ENCODE data around the gene TNIK.

TNIK gene

DNA sequence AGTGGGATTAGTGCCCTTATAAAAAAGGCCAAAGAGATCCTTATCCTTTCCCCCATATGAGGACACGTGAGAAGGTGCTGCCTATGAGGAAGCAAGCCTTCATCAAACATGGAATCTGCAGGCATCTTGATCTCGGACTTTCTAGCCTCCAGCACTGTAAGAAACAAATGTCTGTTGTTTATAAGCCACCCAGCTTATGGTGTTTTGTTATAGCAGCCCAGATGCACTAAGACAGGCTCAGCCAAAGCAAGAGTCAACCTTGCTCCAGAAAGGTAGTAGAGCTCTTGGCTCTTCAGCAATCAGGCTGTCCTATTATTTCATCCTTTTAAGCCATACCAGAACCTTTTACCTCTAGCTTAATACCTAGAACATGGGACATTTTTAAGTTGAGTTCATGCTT, 12.3 kb upstream of the TNIK start:
- Histone ChIP-seq H3K23ac (ENCODE audit: low read length in 2 of 2) (no peak overlapping the region), H2BK12ac (ENCODE audit: low read length in 2 of 2) (no peak overlapping the region), H3K4me1 (ENCODE audit: control insufficient read depth, insufficient read depth, low read depth, low read length) (no peaks in the 10 kb centered on the region), H3K18ac (ENCODE audit: low read depth in 1 of 2, low read length in 2 of 2) (no peak overlapping the region), H3K9me3 (ENCODE audit: control insufficient read depth, low read length) (no peaks in the 10 kb centered on the region), H4K91ac (ENCODE audit: low read length) (no peak overlapping the region), H3K79me1 (replicated peaks; ENCODE audit: low read length, poor library complexity, severe bottlenecking) (no peaks in the 10 kb centered on the region), H2BK5ac (ENCODE audit: low read depth, low read length, poor library complexity, severe bottlenecking) (no peak overlapping the region), H3K14ac (ENCODE audit: low read length in 2 of 2) (no peak overlapping the region), H3K27me3 (ENCODE audit: control insufficient read depth in 1 of 2, insufficient read depth in 1 of 2, low read length in 2 of 2) (no peaks in the 10 kb centered on the region), H3K36me3 (ENCODE audit: control insufficient read depth in 1 of 2, insufficient read depth in 2 of 2, low read depth in 1 of 2, low read length in 2 of 2) (no peaks in the 10 kb centered on the region), H2AFZ (ENCODE audit: low read depth, low read length) (no peak overlapping the region), H3K4ac (ENCODE audit: low read depth in 1 of 2, low read length in 2 of 2) (no peak overlapping the region), H2AK5ac (ENCODE audit: low read length, severe bottlenecking) (no peak overlapping the region), H2BK15ac (ENCODE audit: low read depth, poor library complexity, severe bottlenecking) (no peak overlapping the region), H4K8ac (ENCODE audit: low read length) (no peak overlapping the region), H2BK120ac (ENCODE audit: low read depth, low read length) (no peak overlapping the region), H3K4me2 (ENCODE audit: low read length, poor library complexity, severe bottlenecking) (no peak overlapping the region), H3K27ac (ENCODE audit: low read length, poor library complexity, severe bottlenecking) (no peak overlapping the region), H3K9ac (ENCODE audit: low read length) (no peak overlapping the region), H3K4me3 (ENCODE audit: insufficient read depth in 1 of 2, low read depth in 1 of 2, low read length in 2 of 2) (no peak overlapping the region)
- WGBS, result 77% methylated on average over 2 of the region's 2 CpGs
- no peak for DNase-seq

DNA sequence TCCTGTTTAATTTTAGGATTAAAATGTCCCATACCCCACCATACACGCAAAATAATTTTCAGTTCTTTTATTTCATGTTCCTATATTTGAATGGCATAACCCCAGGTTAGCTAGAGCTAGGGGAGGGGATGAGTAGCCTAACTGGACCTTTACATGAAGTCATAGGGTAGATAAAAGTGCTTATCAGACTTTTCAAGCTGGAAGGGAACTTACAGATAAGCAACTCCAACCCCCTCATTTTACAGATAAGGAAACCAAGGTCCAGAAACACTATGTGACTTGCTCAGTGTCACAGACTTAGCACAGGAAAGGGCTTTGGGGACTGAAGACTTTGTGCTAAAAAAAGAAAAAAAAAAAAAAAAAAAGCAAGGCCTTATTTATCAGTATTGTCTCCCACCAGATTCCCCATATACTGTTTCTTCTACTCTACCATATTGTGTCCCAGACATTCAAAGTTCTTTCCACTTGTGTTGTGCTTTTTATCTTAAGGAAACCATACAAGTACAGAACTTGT, 10.6 kb upstream of the TNIK start:
- no peak overlapping the region for H2BK12ac ChIP-seq (ENCODE audit: low read length in 2 of 2)
- no peak overlapping the region for H2AFZ ChIP-seq (ENCODE audit: low read depth, low read length)
- no peak overlapping the region for H3K4ac ChIP-seq (ENCODE audit: low read depth in 1 of 2, low read length in 2 of 2)
- H2BK120ac ChIP-seq (ENCODE audit: low read depth, low read length), result no peak overlapping the region
- DNase-seq, result no peak
- H2BK5ac ChIP-seq (ENCODE audit: low read depth, low read length, poor library complexity, severe bottlenecking), result no peak overlapping the region
- no peak overlapping the region for H3K14ac ChIP-seq (ENCODE audit: low read length in 2 of 2)
- no peak overlapping the region for H2AK5ac ChIP-seq (ENCODE audit: low read length, severe bottlenecking)
- H4K91ac ChIP-seq (ENCODE audit: low read length), result no peak overlapping the region
- no peak overlapping the region for H3K23ac ChIP-seq (ENCODE audit: low read length in 2 of 2)
- H3K36me3 ChIP-seq (ENCODE audit: control insufficient read depth in 1 of 2, insufficient read depth in 2 of 2, low read depth in 1 of 2, low read length in 2 of 2), result no peaks in the 10 kb centered on the region
- H3K9me3 ChIP-seq (ENCODE audit: control insufficient read depth, low read length), result no peaks in the 10 kb centered on the region
- H3K4me2 ChIP-seq (ENCODE audit: low read length, poor library complexity, severe bottlenecking), result no peak overlapping the region
- no peaks in the 10 kb centered on the region for H3K27me3 ChIP-seq (ENCODE audit: control insufficient read depth in 1 of 2, insufficient read depth in 1 of 2, low read length in 2 of 2)
- H3K4me3 ChIP-seq (ENCODE audit: insufficient read depth in 1 of 2, low read depth in 1 of 2, low read length in 2 of 2), result no peak overlapping the region
- no peaks in the 10 kb centered on the region for H3K4me1 ChIP-seq (ENCODE audit: control insufficient read depth, insufficient read depth, low read depth, low read length)
- no peaks in the 10 kb centered on the region for H3K79me1 ChIP-seq (replicated peaks; ENCODE audit: low read length, poor library complexity, severe bottlenecking)
- WGBS, result no CpG with 5 or more reads among the region's 1 CpG
- no peak overlapping the region for H3K18ac ChIP-seq (ENCODE audit: low read depth in 1 of 2, low read length in 2 of 2)
- H3K9ac ChIP-seq (ENCODE audit: low read length), result no peak overlapping the region
- H4K8ac ChIP-seq (ENCODE audit: low read length), result no peak overlapping the region
- no peak overlapping the region for H2BK15ac ChIP-seq (ENCODE audit: low read depth, poor library complexity, severe bottlenecking)
- H3K27ac ChIP-seq (ENCODE audit: low read length, poor library complexity, severe bottlenecking), result no peak overlapping the region

DNA sequence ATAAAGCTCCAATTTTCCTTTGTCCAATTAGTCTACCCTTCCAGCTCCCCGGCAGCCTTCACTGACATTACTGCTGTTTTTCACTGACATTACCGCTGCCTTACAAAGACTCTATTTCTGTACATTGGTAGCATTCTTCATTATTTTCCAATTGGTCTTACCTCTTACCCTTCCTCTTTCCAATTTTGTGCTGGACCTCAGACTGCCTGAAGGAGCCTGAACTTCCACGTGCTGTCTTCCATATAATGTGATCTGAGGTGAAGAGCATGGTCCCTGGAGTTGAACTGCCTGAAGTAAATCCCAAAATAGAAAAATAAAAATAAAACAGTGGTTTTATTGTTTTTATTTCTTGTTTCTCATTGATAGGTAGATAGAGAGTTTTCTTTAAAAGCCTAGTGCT, 9.2 kb upstream of the TNIK start:
- no peaks in the 10 kb centered on the region for H3K79me1 ChIP-seq (replicated peaks; ENCODE audit: low read length, poor library complexity, severe bottlenecking)
- no peak overlapping the region for H3K4me2 ChIP-seq (ENCODE audit: low read length, poor library complexity, severe bottlenecking)
- no peak overlapping the region for H3K4ac ChIP-seq (ENCODE audit: low read depth in 1 of 2, low read length in 2 of 2)
- no peak overlapping the region for H3K14ac ChIP-seq (ENCODE audit: low read length in 2 of 2)
- no peak for DNase-seq
- no peak overlapping the region for H2BK120ac ChIP-seq (ENCODE audit: low read depth, low read length)
- no peak overlapping the region for H4K8ac ChIP-seq (ENCODE audit: low read length)
- H3K4me1 ChIP-seq (ENCODE audit: control insufficient read depth, insufficient read depth, low read depth, low read length), result no peaks in the 10 kb centered on the region
- H3K9ac ChIP-seq (ENCODE audit: low read length), result no peak overlapping the region
- no peak overlapping the region for H4K91ac ChIP-seq (ENCODE audit: low read length)
- H2BK5ac ChIP-seq (ENCODE audit: low read depth, low read length, poor library complexity, severe bottlenecking), result no peak overlapping the region
- no peaks in the 10 kb centered on the region for H3K36me3 ChIP-seq (ENCODE audit: control insufficient read depth in 1 of 2, insufficient read depth in 2 of 2, low read depth in 1 of 2, low read length in 2 of 2)
- H2BK12ac ChIP-seq (ENCODE audit: low read length in 2 of 2), result no peak overlapping the region
- no peak overlapping the region for H3K18ac ChIP-seq (ENCODE audit: low read depth in 1 of 2, low read length in 2 of 2)
- H3K27ac ChIP-seq (ENCODE audit: low read length, poor library complexity, severe bottlenecking), result no peak overlapping the region
- no peak overlapping the region for H2AK5ac ChIP-seq (ENCODE audit: low read length, severe bottlenecking)
- H3K9me3 ChIP-seq (ENCODE audit: control insufficient read depth, low read length), result no peaks in the 10 kb centered on the region
- H2BK15ac ChIP-seq (ENCODE audit: low read depth, poor library complexity, severe bottlenecking), result no peak overlapping the region
- H3K23ac ChIP-seq (ENCODE audit: low read length in 2 of 2), result no peak overlapping the region
- no peaks in the 10 kb centered on the region for H3K27me3 ChIP-seq (ENCODE audit: control insufficient read depth in 1 of 2, insufficient read depth in 1 of 2, low read length in 2 of 2)
- H2AFZ ChIP-seq (ENCODE audit: low read depth, low read length), result no peak overlapping the region
- no peak overlapping the region for H3K4me3 ChIP-seq (ENCODE audit: insufficient read depth in 1 of 2, low read depth in 1 of 2, low read length in 2 of 2)
- 100% methylated on average over 3 of the region's 3 CpGs for WGBS

DNA sequence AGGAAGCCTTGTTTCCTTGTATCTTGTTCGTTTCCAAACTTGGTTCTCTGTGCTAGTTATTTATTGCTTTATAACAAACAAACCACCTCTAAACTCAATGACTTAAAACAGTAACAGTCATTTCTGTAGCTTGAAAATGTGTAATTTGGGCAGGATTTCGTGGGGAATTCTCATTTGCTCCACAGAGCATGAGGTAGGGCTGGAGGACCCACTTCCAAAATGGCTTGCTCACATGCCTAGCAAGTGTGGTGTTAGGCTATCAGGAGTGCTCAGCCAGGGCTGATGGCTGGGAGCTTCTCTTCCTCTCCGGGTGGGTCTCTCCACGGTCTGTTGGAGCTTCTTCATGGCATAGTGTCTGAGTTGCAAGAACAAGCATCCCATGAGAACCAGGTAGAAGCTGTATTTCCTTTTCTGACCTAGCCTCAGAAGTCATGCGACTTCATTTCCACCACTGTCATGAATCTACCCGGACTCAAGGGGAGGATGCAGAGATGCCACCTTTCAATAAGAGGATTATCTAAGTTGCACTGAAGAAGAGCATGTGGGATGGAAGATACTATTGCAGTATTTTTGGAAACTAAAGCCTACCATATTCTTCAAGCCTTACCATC, 8.2 kb upstream of the TNIK start:
- Histone ChIP-seq H3K18ac (ENCODE audit: low read depth in 1 of 2, low read length in 2 of 2) (no peak overlapping the region), H3K4me3 (ENCODE audit: insufficient read depth in 1 of 2, low read depth in 1 of 2, low read length in 2 of 2) (no peak overlapping the region), H3K23ac (ENCODE audit: low read length in 2 of 2) (no peak overlapping the region), H3K79me1 (replicated peaks; ENCODE audit: low read length, poor library complexity, severe bottlenecking) (no peaks in the 10 kb centered on the region), H3K27me3 (ENCODE audit: control insufficient read depth in 1 of 2, insufficient read depth in 1 of 2, low read length in 2 of 2) (no peaks in the 10 kb centered on the region), H3K4me2 (ENCODE audit: low read length, poor library complexity, severe bottlenecking) (no peak overlapping the region), H3K36me3 (ENCODE audit: control insufficient read depth in 1 of 2, insufficient read depth in 2 of 2, low read depth in 1 of 2, low read length in 2 of 2) (no peaks in the 10 kb centered on the region), H3K27ac (ENCODE audit: low read length, poor library complexity, severe bottlenecking) (no peak overlapping the region), H3K9ac (ENCODE audit: low read length) (no peak overlapping the region), H4K8ac (ENCODE audit: low read length) (no peak overlapping the region), H2BK15ac (ENCODE audit: low read depth, poor library complexity, severe bottlenecking) (no peak overlapping the region), H2BK120ac (ENCODE audit: low read depth, low read length) (no peak overlapping the region), H3K4me1 (ENCODE audit: control insufficient read depth, insufficient read depth, low read depth, low read length) (no peaks in the 10 kb centered on the region), H2AFZ (ENCODE audit: low read depth, low read length) (no peak overlapping the region), H3K9me3 (ENCODE audit: control insufficient read depth, low read length) (no peaks in the 10 kb centered on the region), H4K91ac (ENCODE audit: low read length) (no peak overlapping the region), H3K4ac (ENCODE audit: low read depth in 1 of 2, low read length in 2 of 2) (no peak overlapping the region), H2BK5ac (ENCODE audit: low read depth, low read length, poor library complexity, severe bottlenecking) (no peak overlapping the region), H3K14ac (ENCODE audit: low read length in 2 of 2) (no peak overlapping the region), H2AK5ac (ENCODE audit: low read length, severe bottlenecking) (no peak overlapping the region), H2BK12ac (ENCODE audit: low read length in 2 of 2) (no peak overlapping the region)
- 86% methylated on average over 3 of the region's 6 CpGs for WGBS
- no peak for DNase-seq
